Activated CD8-positive, alpha-beta T cell treated with anti-CD3 and anti-CD28 coated beads for 36 hours (primary cell): ENCODE results near the gene TCEAL5. TPM values are rescaled to one million over a fixed set of nuclear protein-coding genes. Genes with fewer than 3 reads are reported as not detected.
"Not testable (repeated sequence)": the region's sequence is repeated elsewhere in the genome, so short reads cannot be mapped to it uniquely, and the experiment has no call there.

Experiments used
- ATAC-seq: fragments of 200-7000 bp; cut with Tn5 transposase; one replicate; pipeline ENCODE4 v1.10.0; 2021; ENCODE audit warnings: mild to moderate bottlenecking, moderate library complexity
- CTCF ChIA-PET: fragments of 350-600 bp; sonication (Branson Sonifier 250); formaldehyde crosslinking; loops from one replicate; lab custom pipeline; 2021; ENCODE audit warnings: antibody characterized with exemption; lab: Charles Lee
- POLR2A ChIA-PET: fragments of 350-600 bp; sonication (Branson Sonifier 250); formaldehyde crosslinking; loops from one replicate; lab custom pipeline; 2021; ENCODE audit warnings: antibody characterized with exemption; lab: Charles Lee
- DNase-seq: peaks from one replicate; pipeline ENCODE4 v3.0.0-alpha.2; 2020
- H3K27ac Mint-ChIP-seq: one replicate; pipeline ENCODE4 v1.8.0; 2021; ENCODE audit warnings: mild to moderate bottlenecking, mixed read lengths
- H3K27me3 Mint-ChIP-seq: one replicate; pipeline ENCODE4 v1.8.0; 2021; ENCODE audit warnings: mixed read lengths
- H3K36me3 Mint-ChIP-seq: one replicate; pipeline ENCODE4 v1.8.0; 2021; ENCODE audit warnings: low read depth, mixed read lengths
- H3K4me1 Mint-ChIP-seq: one replicate; pipeline ENCODE4 v1.8.0; 2021; ENCODE audit warnings: low read depth, mixed read lengths
- H3K4me3 Mint-ChIP-seq: one replicate; pipeline ENCODE4 v1.8.0; 2021; ENCODE audit warnings: mild to moderate bottlenecking, moderate library complexity, mixed read lengths
- H3K9me3 Mint-ChIP-seq: one replicate; pipeline ENCODE4 v1.8.0; 2021; ENCODE audit warnings: mixed read lengths
- intact Hi-C: fragments of 100-400 bp; cut with micrococcal nuclease; formaldehyde crosslinking; loops from one replicate; pipeline ENCODE4 v1.10.0; 2022
- total RNA-seq, 2 experiments: library from RNA; stranded (reverse); gene quantifications; one replicate each; pipeline ENCODE4 v1.2.3, GENCODE V29; 2021
- TF ChIP-seq, protein P1 (sequence below): fragments of 200-600 bp; IDR thresholded peaks from one replicate; pipeline ENCODE4 v1.8.0; 2022; ENCODE audit warnings: antibody characterized with exemption, mild to moderate bottlenecking

TCEAL5 gene
- total RNA-seq, 2 experiments from 2014 or later: not detected

DNA sequence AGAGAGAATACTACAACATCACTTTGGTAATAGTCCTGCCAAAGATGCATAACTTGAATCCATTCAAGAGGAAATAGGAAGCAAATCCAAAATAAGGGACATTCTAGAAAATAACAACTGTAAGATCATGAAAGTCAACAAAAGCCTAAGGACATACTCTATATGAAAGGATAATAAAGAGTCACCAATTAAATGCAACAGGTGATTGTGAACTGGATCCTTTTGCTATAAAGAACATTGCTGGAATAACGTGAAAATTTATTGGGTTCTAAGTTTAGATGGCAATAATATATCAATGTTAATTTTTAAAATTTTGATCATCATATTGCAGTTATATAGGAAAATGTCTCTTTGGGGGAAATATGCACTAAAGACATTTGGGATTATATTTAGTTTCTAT, 41.7 kb downstream of the TCEAL5 start:
- no peaks in the 10 kb centered on the region for H3K4me1 Mint-ChIP-seq
- H3K4me3 Mint-ChIP-seq: no peak overlapping the region
- no peaks in the 10 kb centered on the region for H3K27me3 Mint-ChIP-seq
- DNase-seq: no peak
- ChIA-PET POLR2A (no interaction called here), CTCF (no interaction called here)
- ATAC-seq: no peak
- TF ChIP-seq, protein P1, sequence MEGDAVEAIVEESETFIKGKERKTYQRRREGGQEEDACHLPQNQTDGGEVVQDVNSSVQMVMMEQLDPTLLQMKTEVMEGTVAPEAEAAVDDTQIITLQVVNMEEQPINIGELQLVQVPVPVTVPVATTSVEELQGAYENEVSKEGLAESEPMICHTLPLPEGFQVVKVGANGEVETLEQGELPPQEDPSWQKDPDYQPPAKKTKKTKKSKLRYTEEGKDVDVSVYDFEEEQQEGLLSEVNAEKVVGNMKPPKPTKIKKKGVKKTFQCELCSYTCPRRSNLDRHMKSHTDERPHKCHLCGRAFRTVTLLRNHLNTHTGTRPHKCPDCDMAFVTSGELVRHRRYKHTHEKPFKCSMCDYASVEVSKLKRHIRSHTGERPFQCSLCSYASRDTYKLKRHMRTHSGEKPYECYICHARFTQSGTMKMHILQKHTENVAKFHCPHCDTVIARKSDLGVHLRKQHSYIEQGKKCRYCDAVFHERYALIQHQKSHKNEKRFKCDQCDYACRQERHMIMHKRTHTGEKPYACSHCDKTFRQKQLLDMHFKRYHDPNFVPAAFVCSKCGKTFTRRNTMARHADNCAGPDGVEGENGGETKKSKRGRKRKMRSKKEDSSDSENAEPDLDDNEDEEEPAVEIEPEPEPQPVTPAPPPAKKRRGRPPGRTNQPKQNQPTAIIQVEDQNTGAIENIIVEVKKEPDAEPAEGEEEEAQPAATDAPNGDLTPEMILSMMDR: no peak
- H3K27ac Mint-ChIP-seq: no peak overlapping the region
- H3K36me3 Mint-ChIP-seq: no peaks in the 10 kb centered on the region
- H3K9me3 Mint-ChIP-seq: no peaks in the 10 kb centered on the region
- intact Hi-C loops: no loop called here

DNA sequence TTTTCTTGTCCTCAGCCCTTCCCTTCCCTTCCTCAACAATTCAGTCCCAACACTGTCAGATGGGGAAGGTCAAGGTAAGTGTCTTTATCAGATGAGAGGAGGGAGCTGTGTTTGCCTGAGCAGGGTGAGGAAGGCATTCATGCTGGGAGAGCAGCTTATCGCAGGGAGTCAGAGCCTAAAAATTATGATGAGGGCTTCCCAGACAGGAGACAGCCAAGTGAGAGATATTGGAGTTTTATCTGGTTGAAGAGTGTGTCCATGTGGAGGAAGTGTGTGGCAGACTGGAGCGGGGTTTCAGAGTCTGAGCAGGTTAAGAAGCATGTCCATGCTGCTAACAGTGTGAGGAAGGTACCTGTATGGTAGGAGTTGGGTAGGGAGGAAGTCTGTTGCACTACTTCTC, 43.3 kb downstream of the TCEAL5 start:
- TF ChIP-seq, protein P1: no peak
- H3K4me1 Mint-ChIP-seq: no peaks in the 10 kb centered on the region
- CTCF ChIA-PET: no interaction called here
- no peak overlapping the region for H3K4me3 Mint-ChIP-seq
- no peaks in the 10 kb centered on the region for H3K27me3 Mint-ChIP-seq
- ATAC-seq (no peak), DNase-seq (no peak)
- H3K36me3 Mint-ChIP-seq: no peaks in the 10 kb centered on the region
- no peak overlapping the region for H3K27ac Mint-ChIP-seq
- POLR2A ChIA-PET: no interaction called here
- H3K9me3 Mint-ChIP-seq: no peaks in the 10 kb centered on the region
- intact Hi-C loops: no loop called here

DNA sequence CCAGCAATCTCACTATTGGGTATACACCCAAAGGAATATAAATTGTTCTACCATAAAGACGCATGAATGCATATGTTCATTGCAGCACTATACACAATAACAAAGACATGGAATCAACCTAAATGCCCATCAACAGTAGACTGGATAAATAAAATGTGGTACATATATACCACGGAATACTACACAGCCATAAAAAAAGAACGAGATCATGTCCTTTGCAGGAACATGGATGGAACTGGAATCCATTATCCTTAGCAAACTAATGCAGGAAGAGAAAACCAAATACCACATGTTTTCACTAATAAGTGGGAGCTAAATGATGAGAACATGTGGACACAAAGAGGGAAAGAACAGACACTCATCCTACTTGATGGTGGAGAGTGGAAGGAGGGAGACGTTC, 50.6 kb downstream of the TCEAL5 start:
- POLR2A ChIA-PET, H3K4me1 Mint-ChIP-seq, DNase-seq, H3K4me3 Mint-ChIP-seq, H3K9me3 Mint-ChIP-seq, ATAC-seq, H3K36me3 Mint-ChIP-seq, H3K27ac Mint-ChIP-seq, intact Hi-C loops, CTCF ChIA-PET: not testable (repeated sequence)
- H3K27me3 Mint-ChIP-seq: peaks cover 21% of the 10 kb centered on the region

Other genes with a start within 250 kb of the TCEAL5 start
- under 1 TPM; 0.38 to 0.56 TPM for gene BEX1, start 212.6 kb downstream of the TCEAL5 start, total RNA-seq
- not detected for gene NXF3, start 183.6 kb downstream of the TCEAL5 start, total RNA-seq
- 10 to 100 TPM in 1 of 2 experiments, 1 to 10 TPM in 1; 9.7 to 13.1 TPM for gene BEX4, start 61.6 kb downstream of the TCEAL5 start, total RNA-seq
- 10 to 100 TPM; 30.8 to 31.0 TPM for gene TCEAL8, start 21.6 kb downstream of the TCEAL5 start, total RNA-seq
- 10 to 100 TPM; 13.6 to 14.6 TPM for gene BEX2, start 34.2 kb upstream of the TCEAL5 start, total RNA-seq
- gene TCEAL7, start 53.5 kb upstream of the TCEAL5 start, total RNA-seq: not detected
- gene TCEAL9, start 79.8 kb upstream of the TCEAL5 start, total RNA-seq: 1 to 10 TPM; 6.8 to 7.5 TPM
- 10 to 100 TPM; 30.8 to 35.1 TPM for gene BEX3, start 99.8 kb upstream of the TCEAL5 start, total RNA-seq
- under 1 TPM; 0.18 to 0.58 TPM for gene RAB40A, start 242.7 kb upstream of the TCEAL5 start, total RNA-seq